Islet precursor cell (in vitro differentiated cells): Measurements from ENCODE around the gene TBC1D1.

Experiments used
- DNase-seq: peaks from one replicate; pipeline ENCODE4 v3.0.0-alpha.2; 2018

TBC1D1 gene

GRCh38 chr4:38154681-38155588 is 264.1 kb downstream of the TBC1D1 start:
- peak; percentile 40 for DNase-seq

DNA sequence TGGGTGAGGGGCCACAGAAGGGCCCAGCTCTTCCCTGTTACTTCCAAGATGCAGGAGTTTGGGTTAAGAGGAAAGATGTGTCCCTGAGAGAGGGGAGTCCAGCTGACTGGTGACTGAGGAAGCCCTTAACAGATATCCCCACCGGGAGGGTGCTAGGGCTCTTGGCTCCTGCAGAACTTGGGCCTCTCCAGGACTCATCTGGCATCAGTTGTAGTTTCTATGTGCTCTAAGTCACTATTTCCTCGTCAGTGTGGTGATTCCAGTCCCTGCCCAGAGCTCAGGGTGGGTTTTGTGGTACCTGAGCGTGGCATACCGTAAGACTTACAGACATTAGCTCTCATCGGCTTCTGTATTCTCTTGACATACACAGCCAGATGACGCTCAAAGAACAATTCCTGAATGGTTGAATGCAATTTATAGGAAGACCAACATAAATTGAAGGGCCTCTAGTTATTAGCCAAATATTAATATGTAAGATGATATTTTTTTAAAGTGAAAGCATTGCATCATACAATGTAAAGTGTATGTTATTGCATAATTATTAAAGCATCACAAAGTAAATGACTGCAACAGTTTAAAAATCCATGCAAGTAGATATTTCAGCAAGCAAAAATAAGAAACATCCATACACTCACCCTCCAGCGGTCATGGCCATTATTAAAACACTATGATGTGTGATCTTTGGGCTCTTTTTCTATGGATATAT is 264.9 kb downstream of the TBC1D1 start:
- no peak for DNase-seq

DNA sequence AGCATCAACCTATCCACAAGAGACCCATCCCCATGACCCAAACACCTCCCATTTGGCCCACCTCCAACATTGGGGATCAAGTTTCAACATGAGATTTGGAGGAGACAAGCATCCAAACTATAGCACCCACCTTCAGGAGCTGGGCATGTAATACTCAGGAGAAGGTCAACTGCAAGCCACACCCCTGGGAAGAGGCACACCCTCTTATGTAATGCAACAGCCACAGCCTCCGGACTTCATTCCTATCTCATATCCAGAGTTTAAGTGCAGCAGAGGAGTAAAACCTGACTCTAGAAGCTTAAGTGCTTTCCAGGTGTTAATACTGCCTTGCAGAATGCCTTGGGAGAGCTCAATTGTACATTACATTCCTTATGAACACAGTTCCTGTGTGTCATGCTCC is 266.7 kb downstream of the TBC1D1 start:
- DNase-seq: no peak

- no peak for DNase-seq
These were observed 269.8 kb downstream of the TBC1D1 start for GRCh38 chr4:38160487-38161207.

GRCh38 chr4:38161208-38162113 is 270.6 kb downstream of the TBC1D1 start:
- DNase-seq: no peak

DNA sequence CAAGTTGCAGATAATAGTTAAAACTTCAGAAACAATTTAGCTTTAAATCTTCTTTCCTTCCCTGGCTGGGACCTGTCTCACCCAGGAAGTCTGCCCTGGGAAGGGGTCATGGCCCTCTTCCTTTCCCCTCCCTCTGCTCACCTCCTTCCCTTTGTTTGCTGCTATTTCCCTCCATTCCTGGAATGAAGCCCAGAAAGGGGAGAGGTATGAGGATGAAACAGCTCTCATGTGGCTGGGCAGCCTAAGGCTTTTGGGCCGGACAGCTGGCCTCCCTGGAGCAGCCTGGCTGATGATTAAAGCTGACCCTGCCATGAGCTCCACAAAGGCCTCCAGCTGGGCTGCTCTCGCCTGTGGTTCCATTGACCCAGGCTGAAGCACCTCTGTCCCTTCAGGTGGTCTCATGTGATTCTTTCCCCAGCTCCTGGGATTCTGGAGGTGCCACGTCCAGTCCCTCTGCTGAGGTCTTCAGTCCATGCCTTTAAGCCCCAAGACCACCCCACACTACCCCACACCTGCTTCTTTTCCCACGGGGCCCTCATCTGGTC is 271.4 kb downstream of the TBC1D1 start:
- DNase-seq: no peak

- DNase-seq: no peak
These were observed 272.5 kb downstream of the TBC1D1 start for GRCh38 chr4:38163216-38164006.

DNA sequence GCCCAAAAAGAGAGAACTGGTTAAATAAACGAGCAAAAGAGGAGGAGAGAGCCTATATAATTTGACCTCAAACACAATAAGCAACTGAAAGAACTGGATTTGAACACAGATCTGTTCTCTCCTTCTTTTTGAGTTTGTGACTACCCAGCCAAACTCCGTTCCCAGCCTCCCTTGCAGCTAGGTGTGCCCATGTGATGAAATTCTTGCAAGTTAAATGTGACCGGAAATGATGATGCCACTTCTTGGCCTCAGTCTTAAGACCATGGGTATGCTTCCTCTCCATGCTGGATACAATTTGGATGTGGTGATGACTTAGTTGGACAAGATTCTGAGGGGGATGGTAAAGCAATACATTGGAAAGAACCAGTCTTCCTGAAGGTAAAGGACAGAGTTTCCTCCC is 273.5 kb downstream of the TBC1D1 start:
- DNase-seq: no peak

GRCh38 chr4:38166082-38166481 is 275.2 kb downstream of the TBC1D1 start:
- DNase-seq: no peak

- no peak for DNase-seq
These were observed 275.9 kb downstream of the TBC1D1 start for GRCh38 chr4:38166768-38167167.

DNA sequence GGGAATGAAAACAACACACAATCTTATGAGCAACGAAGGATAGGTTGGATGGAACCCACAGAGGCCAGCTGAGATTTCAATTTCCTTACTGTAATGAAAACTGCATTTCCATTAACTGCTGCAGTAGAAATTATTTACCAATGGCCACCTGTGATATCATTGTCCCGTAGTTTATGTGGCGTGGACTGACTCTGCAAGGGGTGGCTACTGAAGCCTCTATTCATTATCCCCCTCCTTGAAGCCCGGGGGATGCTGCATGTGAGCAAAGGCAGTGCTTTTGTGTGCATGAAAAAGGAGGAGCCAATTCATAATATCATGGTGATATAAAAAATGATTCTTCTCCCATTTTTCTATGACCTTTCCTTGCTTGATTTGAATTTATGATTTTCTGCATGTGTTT is 277.1 kb downstream of the TBC1D1 start:
- DNase-seq: no peak

DNA sequence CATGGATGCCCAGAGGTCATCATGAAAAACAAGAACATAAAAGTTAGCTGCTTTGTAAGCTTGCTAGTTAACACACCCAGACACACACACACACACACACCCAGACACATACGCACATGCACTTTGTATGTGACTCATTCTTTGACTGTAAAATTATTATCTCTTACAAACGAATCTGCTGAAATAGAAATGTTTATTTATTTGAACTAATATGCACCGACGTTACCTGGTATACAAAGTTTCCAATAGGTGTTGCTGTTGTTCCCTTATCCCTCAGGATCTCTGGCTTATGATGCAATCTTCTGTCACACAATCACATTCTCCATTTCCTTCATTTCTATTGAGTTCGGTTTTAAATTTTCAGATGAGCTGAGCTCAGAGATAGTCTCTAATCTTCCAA is 278.6 kb downstream of the TBC1D1 start:
- no peak for DNase-seq

DNA sequence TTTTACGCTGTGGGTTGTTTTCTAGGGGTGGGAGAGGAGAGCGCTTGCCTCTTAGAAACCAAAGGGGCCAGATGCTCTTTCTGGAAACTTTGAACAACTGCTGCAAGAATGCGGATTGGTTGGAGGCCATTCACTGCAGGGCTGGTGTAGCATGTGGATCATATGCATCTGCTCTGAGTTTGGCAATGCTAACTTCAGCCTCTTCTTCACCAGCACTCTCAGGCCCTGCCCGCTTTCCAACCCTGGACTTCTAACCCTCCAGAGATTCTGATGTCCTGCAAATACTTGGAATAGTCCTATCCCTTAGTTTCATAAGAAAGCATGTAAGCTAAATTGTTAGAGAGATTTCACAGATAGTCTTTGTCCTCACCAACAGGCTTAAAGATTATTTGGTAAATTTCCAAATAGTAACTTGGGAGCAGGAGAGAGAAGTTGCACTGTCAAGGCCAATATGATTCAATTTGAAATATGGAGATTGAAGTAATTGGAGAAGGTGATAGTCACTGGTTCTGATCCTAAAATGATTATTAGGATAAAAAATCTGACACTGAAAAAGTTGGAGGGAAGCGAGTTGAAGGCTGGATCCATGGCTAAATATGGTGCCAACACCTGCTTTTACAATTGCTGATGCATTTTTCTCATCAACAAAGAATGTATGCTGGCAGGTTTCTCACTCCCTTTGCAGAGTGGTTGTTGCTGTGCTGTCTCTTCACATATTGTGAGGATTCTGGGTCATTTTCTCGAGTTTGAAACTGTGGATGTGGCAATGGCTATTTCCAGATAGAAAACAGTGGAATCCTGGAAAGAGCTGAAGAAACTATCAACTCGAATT is 279.7 kb downstream of the TBC1D1 start:
- no peak for DNase-seq

GRCh38 chr4:38172078-38172477 is 281.2 kb downstream of the TBC1D1 start:
- DNase-seq: no peak

DNA sequence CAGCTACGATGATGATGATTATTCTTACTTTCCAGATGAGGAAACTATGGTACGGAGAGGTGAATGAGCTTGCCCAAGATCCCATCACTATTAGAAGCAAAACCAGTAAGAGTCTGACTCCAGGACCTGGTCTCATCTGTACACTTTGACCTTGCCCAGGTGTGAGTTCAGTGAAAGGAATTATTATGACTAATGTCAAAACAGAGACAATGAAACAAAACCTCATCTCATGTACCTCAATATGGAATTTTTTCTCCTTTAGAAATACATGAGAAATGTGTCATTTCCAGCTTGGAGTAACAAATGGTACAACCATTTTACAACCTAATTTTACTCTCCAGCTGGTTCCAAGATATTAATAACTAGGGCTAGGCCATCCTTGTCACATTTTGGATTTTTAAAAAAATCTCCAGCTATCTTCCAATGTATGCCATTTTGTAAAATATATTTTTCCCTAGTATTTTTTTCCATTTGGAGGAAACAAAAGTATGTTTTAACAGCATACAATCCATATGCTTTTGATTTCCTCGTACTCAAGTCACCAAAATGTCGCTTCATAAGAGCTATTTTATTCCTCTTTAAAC is 283.1 kb downstream of the TBC1D1 start:
- DNase-seq: no peak

GRCh38 chr4:38174801-38175200 is 283.9 kb downstream of the TBC1D1 start:
- DNase-seq: no peak

DNA sequence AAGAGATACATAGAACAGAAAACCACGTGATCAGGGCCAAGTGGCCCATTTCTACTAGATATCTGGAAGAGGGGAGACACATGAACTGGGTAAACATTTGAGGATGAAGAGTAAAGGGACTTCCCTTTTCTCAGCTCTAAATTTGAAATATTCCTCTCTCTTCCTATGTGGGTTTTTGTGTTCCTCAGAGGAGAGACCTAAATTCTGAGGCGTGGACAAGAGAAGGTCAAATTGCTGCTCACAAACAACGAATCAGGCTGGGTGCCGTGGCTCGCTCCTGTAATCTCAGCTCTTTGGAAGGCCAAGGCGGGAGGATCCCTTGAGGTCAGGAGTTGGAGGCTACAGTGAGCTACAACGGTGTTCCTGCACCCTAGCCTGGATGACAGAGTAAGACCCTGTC is 285.3 kb downstream of the TBC1D1 start:
- no peak for DNase-seq

GRCh38 chr4:38177035-38177546 is 286.2 kb downstream of the TBC1D1 start:
- no peak for DNase-seq

GRCh38 chr4:38177641-38178391 is 286.9 kb downstream of the TBC1D1 start:
- no peak for DNase-seq
